HG02885 (cell line): Measurements from ENCODE around the gene H6PD.

Experiments used
- ATAC-seq: cut with Tn5 transposase; IDR thresholded peaks from one replicate; pipeline ENCODE4 v1.9.1; 2021; ENCODE audit warnings: mild to moderate bottlenecking; ENCODE audit not compliant: unreplicated experiment, poor library complexity

Gene H6PD

DNA sequence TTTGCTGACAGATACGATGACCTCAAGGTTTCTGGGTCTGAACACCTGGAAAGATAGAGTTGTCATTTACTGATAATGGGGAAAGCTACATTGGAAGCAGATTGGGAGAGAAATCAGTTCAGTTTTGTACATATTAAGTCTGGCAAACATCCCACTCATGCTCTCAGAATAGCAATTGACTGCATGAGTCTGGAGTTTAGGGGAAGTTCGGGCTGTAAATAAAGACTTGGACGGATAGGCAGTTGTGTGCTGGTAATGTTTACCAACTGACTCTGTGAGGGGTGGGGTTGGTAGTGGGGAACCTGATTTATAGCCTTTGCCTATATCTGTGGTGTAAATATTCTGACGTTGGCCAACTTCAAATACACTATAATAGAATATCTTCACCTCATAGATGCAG lies 4.0 kb downstream of the H6PD start:
- no peak for ATAC-seq

DNA sequence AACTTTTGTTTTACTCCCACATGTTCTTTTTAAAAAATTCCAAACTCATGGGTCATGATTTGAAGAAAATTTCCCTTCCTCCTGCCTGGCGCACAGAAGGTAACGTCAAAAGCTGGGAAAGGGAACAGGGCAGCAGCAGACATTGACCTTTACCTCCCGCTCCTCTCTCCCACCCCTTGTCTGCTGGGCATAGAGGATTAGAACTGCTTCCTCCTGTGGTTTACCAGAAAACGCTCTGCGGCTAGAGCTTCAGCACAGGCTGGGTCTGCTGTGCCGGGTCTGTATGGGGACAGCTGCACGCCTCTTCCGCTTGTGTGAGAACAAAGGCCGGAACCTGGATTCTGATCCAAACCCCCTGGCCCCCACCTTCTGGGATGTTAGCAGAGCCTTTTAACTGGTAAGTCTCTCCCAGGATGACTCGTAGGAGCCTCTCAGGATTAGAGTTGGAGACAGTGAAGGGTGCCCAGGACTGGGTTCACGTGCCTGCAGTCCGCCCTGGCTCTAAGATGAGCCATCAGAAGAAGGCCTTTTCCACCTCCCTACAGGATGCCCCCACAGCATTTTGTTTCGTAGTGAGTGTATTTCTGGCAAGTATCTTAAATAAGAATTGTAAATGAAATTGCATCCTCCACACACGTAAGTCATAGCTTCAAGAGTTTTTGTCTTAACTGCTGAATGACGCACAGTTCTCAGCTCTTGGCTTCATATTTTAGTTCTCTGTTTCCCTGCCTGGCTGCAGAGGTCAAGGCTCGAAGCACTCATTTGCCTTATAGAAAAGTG lies 5.2 kb downstream of the H6PD start:
- peak; percentile 56 for ATAC-seq

DNA sequence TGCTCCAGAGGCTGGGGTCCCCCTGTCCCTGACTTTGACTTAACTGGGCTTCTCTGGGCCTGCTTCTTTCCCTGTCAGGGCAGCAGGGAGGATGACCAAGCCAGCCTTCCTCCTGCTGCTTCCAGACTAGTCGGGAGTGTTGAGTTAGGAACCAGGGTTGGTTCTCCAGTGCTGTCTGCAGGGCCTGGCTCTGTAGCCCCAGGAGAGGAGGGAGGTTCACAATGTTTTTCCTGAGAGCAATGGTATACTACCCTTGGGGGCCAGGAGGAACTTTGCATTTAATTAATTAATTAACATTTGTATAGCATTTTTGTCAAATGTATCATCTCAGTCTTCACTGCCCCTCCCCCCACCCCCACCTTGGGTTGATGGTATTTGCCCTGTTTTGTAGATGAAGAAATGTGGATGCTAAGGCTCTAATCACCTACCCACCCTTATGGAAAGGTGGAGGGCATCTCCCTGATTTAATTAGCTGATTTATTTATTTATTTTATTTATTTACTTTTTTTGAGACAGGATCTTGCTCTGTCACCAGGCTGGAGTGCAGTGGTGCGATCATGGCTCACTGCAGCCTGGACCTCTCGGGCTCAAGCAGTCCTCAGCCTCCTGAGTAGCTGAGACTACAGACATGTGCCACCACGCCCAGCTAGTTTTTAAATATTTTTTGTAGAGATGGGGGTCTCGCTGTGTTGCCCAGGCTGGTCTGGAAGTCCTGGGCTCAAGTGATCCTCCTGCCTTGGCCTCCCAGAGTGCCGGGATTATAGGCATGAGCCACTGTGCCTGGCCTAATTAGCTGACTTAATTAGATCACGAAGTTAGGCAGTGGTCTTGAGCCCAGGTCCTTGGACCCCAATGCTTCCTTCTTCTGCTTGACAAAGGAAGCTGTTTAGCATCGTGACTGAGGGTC lies 6.6 kb downstream of the H6PD start:
- ATAC-seq, result no peak

DNA sequence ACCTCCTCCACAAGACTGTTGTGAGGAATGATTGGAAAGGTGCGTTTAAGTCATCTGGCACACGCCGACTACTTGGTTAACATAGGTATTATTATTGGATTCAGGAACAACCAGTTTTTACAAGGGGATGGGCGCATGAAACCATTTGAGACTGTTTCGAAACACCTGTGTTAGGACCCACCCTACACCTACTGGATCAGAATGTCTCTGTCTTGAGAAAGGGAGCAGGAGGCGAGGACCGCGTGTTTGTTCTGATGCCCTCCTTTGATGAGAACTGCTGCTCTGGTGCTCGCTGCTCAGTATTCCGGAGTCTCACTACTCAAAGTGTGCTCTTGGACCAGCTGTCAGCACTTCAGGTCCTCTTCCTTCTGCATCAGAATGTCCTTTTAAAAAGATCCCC lies 7.3 kb downstream of the H6PD start:
- ATAC-seq, result no peak

DNA sequence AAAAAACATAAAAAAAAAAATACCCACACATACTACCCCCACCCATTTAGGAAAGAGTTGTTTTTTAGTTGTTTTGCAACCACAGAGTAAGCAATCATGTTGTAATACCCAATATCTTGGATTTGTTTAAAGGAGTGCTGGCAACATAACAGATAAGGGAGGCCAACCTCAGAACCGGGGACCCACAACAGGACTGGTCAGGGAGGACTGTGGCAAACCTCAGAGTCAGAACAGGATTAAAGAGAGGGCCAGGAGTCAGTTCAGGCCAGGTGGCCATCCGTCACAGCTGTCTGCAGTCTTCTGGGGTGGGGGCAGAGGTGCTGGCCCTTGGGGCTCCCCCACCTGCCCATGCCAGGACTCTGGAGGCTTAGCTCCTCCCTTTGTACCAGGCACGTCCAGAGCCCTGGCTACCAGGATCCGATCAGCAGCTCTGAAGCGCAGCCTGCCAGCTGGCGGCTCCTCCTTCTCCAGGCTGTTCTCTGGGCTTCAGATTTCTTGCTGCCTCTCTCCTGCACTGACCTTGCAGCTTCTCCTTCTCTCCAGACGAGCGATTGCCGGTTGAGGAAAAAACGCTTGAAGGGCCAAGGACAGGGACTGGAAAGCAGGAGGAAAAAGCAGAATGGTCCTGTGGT lies 7.9 kb downstream of the H6PD start:
- ATAC-seq, result no peak

DNA sequence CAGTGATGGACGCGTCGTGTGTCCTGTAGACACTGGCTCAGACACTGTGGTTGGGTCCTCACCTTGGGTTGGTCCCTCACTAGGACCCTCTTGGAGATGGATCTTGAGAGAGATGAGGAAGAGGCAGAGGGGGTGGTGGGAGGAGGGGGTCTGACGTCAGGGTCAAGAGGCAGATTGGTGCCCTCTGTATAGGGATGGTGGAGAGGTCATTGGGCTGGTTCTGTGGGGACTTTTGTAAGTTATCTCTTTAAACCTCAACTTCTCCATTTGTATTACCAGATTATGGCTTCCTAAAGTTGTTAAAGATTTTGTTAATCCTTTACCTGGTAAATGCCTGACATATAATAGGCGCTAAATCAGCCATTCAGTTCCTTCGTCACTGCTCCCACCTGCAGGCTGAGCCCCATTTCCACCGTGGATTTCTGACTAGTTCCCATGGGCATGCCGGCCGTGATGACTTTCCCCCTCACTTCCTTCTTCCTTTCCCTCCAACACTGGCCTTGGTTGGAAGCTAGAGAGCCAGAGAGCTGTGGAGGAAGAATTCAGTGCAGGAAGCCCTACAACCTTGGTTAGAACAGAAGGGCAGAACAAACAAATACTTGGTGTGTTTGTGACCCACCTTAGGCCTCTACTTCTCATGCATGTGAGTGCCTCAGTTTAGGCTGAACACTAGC lies 8.6 kb downstream of the H6PD start:
- no peak for ATAC-seq

DNA sequence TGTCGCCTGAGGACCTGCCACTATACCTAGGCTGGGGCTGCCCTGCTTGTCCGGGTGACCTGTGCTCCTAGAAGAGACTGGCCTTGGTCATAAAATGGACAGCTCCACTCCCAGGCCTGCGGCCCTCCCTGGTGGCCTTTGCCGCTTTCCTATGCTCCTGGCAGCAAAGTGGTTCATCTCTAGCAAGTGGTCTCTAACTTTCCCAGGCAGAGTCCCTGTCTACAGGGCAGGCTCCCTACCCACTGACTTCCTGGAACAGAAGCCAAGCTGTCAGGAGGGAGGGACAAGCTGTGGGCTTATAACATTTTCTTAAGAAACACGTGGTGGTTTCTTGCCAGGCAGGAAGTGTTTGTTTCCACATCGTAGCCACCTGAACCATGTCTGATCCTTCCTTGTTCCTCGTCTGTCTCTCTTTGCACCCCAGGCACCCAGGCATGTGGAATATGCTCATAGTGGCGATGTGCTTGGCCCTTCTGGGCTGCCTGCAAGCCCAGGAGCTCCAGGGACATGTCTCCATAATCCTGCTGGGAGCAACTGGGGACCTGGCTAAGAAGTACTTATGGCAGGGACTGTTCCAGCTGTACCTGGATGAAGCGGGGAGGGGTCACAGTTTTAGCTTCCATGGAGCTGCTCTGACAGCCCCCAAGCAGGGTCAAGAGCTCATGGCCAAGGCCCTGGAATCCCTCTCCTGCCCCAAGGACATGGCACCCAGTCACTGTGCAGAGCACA lies 10.1 kb downstream of the H6PD start:
- no peak for ATAC-seq

DNA sequence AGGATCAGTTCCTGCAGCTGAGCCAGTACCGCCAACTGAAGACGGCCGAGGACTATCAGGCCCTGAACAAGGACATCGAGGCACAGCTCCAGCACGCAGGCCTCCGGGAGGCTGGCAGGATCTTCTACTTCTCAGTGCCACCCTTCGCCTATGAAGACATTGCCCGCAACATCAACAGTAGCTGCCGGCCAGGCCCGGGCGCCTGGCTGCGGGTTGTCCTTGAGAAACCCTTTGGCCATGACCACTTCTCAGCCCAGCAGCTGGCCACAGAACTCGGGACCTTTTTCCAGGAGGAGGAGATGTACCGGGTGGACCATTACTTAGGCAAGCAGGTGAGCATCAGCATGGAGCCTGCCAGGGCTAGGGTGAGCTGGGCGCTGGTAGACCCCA lies 10.7 kb downstream of the H6PD start:
- no peak for ATAC-seq

DNA sequence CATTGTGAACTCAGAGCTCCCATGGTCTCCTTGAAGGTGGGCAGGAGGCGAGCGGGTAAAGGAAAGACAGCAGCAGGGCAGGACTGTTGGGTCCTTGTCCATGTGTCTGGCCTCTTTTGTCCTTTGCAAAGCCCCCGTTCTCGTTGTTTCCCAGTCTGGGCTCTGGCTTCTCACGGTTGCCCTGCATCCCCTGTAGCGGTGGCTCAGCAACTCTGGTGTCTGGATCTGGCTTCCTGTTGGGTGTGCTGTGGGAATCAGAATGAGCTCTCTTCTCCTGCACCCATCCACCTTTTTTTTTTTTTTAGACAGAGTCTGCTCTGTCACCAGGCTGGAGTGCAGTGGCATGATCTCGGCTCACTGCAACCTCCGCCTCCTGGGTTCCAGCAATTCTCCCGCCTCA lies 11.1 kb downstream of the H6PD start:
- ATAC-seq, result no peak

DNA sequence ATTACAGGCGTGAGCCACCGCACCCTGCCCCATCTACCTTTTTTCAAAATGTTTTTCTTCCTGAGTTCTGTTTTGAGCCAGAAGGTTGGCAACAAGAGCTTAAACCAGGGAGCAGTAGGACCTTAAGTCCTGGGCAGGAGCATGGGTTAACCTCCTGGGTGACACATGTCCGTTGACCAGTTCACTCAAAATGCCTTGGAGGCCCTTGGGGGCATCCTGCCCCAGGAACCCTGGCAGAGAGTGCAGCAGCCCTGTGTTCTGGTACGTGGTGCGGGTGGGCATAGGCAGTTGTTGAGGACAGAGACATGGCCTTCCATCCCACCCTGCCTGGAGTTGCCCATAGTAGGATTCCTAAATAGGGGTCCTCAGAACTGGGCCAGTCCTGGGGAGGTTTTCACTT lies 11.6 kb downstream of the H6PD start:
- ATAC-seq, result no peak

DNA sequence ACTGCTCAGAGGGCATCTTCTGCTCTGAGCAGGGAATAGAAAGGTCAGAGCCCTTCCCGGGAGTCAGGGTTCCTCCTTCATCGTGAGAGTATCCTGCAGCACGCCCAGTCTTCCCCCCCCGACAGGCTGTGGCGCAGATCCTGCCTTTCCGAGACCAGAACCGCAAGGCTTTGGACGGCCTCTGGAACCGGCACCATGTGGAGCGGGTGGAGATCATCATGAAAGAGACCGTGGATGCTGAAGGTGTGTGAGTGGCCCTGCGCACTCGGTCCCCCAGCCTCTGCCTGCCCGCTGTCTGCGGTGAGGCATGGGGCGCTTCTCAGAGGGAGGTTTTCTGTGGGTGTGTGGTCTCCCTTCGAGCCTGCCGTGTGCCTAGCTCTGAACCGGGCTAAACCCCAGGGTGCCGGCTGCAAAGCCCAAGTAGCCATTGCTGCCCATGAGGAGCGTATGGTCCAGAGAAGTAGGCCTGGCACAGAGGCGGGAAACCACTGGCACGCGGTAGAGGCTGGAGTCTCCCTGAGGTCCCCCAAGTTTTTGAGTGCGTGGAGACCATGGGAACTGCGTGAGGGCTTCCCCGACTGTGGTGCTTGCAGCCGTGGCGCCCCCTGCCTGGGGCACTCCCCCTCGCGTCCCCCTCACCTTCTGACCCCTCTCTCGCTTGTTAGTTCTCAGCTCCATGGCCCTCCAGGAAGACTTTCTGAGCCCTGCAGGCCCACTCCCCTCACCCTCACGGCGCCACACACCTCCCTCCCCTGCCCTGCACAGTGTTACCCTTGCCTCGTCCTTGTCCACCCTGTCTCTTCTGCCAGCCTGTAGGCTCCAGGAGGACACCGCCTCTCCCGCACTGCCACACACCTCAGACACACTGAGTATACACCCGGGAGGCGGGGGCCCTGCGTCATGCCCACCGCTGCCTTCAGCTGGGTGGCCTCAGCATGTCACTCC lies 12.5 kb downstream of the H6PD start:
- ATAC-seq, result no peak

DNA sequence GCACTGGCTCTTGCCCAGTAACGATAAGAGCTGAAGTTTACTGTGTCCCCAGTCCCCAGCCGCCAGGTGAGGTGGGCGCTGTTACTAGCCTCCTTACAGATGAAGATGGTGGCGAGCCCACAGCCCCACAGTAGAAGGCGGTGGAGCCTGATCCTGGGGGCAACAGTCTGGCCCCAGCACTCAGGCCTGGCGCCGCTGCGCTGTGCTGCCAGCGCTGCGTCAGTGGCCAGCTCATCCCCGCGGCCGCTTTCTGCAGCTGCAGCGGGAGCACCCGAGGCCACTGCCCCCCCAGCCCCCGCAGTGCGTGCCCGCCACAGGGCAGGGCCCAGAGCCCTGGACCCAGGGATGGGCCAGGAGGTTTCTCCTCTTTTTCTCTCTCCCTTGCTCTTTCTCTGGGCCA lies 13.3 kb downstream of the H6PD start:
- no peak for ATAC-seq

DNA sequence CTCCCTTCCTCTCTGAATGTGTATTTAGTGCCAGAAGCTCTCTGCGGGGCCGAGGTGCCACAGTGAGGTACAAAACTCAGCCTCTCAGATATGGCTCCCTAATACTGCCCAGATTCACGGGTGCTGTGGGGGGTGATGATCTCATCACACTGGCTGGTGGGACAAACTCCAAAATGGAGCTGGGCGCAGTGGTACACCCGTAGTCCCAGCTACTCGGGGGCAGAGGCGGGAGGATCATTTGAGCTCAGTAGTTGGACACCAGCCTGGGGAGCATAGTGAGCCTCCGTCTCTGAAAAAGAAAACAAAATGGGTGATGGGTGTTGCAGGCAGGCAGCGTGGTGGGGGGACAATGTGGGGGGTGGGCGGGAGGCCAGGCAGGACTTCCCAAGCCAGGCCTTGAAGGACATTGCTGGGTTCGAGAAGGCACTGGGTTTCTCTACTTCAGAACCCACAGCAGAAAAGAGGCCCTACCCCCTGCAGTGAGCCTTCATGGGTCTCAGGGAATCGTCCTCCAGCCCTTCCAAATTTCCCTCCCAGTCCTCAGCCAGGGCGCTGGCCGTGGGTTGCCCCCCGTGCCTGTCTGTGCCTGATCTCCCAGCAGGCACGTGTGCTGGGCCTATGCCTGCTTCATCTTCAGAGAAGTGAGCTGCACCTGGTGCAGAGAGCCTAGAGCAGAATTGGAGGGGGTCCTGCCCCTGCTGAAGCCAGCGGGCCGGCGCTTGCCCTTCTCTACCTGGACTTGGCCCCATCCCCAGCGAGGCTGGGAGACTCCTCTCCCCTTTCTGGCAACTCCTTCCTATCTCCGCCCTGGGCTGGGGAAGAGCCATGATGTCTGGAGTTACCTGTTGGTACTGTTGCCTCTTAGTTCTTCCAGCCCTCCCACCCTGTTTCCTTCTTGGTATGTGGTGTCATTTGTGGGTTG lies 14.0 kb downstream of the H6PD start:
- no peak for ATAC-seq

DNA sequence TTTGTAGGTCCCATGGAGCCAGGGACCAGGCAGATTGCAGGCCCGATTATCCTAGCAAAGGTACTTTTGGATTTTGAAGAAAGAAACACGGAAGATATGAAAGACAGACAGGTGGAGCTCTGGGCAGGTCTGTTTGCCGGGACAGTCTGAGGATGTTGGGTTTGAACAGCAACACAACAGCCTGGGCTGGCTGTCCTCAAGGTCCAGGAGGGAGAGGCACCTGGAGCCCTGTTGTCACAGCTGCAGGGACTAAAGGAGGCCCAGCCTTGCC lies 14.6 kb downstream of the H6PD start:
- no peak for ATAC-seq

DNA sequence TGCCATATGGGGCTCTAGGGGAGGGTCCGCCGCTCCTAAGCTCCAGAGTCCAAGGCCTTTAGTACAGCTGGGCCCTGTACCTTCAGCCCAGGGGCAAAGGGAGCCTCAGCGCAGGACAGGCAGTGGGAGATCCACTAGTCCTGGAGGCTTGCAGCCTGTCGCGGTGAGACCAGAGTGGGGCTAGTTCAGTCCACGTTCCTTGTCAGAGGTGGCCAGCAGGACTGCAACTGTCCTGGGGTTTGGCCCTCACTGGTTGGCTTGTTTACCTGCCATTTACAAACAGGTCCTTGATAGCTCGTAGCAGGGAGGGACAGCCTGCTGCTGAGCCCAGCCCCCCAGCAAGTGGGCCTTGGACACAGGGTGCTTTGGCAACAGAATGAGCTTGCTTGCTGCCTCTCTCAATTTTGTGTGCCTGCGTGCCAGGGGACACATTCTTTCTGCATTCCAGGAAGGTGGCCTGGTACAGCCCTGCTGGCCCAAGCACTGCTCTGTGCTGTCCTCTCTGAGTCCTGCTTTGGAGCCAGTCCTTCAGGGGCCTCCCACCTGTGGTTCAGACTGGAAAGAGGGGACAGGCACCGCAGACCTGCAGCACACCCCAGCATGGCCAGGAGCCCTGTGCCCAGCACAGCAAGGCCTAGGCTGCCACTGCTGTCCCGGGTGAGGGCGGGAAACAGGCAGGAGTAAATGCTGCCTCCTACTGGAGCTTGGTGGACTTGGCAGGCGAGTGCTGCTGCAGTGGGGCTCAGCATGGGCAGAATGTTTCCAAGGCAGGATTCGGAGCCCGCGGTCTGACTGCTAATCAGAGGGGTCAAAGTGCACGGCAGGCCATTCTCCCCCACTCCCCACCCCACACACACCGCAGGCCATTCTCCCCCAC lies 15.2 kb downstream of the H6PD start:
- no peak for ATAC-seq

DNA sequence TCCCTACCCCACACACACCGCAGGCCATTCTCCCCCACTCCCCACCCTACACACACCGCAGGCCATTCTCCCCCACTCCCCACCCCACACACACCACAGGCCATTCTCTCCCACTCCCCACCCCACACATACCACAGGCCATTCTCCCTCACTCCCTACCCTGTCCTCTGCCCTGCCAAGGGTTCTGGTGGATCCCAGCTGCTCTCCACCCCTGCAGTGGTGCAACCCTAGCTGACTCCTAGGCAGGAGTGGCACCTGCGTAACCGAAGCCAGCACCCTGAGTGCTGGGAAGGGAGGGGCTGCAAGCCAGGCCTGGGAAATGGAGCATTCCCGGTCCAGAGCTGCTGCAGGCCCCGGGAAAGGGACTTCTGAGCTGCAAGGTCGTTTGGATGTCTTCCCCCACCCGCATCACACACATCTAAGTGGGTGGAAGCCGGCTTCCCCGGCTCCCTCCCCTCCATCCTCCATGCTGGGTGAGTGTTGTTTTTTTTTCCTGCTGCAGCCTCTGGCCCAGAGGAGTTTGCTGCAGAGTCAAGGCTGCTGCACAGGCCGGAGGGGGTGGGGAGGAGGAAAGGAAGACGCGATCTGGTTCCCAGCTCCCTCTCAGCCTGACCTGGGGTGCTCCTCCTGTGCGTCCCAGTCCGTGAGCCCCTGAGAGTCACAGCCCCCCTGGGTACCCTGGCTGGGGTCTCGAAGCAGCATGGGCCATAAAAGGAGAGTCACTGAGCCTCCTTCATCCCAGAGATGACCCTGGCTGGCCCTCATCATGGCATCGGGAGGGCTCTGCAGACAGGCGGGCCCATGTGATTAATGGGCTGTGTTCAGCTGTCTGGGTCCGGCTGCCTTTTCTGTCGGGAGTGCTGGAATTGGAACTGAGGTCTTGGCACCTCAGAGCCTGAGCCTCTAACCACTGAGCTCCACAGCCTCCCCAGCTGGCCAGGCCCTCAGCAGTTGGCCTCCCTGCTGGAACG lies 16.1 kb downstream of the H6PD start:
- ATAC-seq, result no peak
